GM23338 (cell line): ENCODE data around the gene ANKRD6.

Experiments
- EZH2 ChIP-seq: fragments of 200-600 bp; sonication (generic); IDR thresholded peaks from one replicate; pipeline ENCODE4 v1.8.0; 2017; ENCODE audit warnings: antibody characterized with exemption, mild to moderate bottlenecking, low read depth; ENCODE audit not compliant: unreplicated experiment
- EZH2phosphoT487 ChIP-seq: fragments of 200-600 bp; sonication (generic); IDR thresholded peaks from one replicate; pipeline ENCODE4 v1.8.1; 2018; ENCODE audit warnings: antibody characterized with exemption; ENCODE audit not compliant: unreplicated experiment
- JUNB ChIP-seq: IDR thresholded peaks from one replicate; pipeline ENCODE4 v1.6.1; 2016; ENCODE audit warnings: antibody characterized with exemption; ENCODE audit not compliant: unreplicated experiment
- NANOG ChIP-seq: IDR thresholded peaks from 2 replicates; pipeline ENCODE4 v1.6.1; 2016; ENCODE audit warnings: antibody characterized with exemption, borderline replicate concordance
- POLR2AphosphoS5 ChIP-seq: IDR thresholded peaks from 2 replicates; pipeline ENCODE4 v1.6.1; 2016; ENCODE audit warnings: antibody characterized with exemption, low read depth
- TF ChIP-seq, protein P1 (sequence below), 2 experiments: fragments of 200-600 bp in 1 of 2; sonication (generic) in 1 of 2; conservative IDR thresholded peaks; 2 replicates each; pipeline versions ENCODE4 v1.5.1 to v1.6.1; 2016 to 2017; ENCODE audit warnings: antibody characterized with exemption in 2 of 2, low read depth in 2 of 2, mild to moderate bottlenecking in 2 of 2, moderate library complexity in 1 of 2
- TF ChIP-seq, protein P2 (sequence below): IDR thresholded peaks from 2 replicates; pipeline ENCODE4 v1.6.1; 2016; ENCODE audit warnings: antibody characterized with exemption

DNA sequence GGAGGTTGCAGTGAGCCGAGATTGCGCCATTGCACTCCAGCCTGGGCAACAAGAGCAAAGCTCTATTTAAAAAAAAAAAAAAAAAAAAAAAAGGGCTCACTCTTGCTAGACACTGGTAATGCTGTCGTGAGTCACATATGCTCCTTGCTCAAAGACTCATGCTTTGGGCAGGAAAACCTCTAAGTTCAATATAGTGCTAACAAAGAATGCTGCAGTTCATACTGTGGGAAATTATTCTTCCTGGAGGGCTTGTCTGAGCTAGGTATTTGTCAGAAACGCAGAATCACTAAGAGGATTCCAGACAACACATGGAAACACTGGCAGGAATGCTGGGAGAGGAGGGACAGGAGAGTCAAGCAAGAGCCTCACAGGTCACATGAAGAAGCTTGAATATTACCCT lies 207.9 kb downstream of the ANKRD6 start:
- TF ChIP-seq, protein P1, sequence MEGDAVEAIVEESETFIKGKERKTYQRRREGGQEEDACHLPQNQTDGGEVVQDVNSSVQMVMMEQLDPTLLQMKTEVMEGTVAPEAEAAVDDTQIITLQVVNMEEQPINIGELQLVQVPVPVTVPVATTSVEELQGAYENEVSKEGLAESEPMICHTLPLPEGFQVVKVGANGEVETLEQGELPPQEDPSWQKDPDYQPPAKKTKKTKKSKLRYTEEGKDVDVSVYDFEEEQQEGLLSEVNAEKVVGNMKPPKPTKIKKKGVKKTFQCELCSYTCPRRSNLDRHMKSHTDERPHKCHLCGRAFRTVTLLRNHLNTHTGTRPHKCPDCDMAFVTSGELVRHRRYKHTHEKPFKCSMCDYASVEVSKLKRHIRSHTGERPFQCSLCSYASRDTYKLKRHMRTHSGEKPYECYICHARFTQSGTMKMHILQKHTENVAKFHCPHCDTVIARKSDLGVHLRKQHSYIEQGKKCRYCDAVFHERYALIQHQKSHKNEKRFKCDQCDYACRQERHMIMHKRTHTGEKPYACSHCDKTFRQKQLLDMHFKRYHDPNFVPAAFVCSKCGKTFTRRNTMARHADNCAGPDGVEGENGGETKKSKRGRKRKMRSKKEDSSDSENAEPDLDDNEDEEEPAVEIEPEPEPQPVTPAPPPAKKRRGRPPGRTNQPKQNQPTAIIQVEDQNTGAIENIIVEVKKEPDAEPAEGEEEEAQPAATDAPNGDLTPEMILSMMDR (conservative IDR thresholded peaks at IDR 0.05; ENCODE audit: low read depth in 2 of 2): no peak
- peak; percentile 32; the same call in 1 of the 2 replicates for TF ChIP-seq POLR2AphosphoS5
- TF ChIP-seq, protein P2, sequence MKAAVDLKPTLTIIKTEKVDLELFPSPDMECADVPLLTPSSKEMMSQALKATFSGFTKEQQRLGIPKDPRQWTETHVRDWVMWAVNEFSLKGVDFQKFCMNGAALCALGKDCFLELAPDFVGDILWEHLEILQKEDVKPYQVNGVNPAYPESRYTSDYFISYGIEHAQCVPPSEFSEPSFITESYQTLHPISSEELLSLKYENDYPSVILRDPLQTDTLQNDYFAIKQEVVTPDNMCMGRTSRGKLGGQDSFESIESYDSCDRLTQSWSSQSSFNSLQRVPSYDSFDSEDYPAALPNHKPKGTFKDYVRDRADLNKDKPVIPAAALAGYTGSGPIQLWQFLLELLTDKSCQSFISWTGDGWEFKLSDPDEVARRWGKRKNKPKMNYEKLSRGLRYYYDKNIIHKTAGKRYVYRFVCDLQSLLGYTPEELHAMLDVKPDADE: no peak
- no peak for TF ChIP-seq JUNB
- no peak for TF ChIP-seq EZH2
- TF ChIP-seq EZH2phosphoT487: no peak
- TF ChIP-seq NANOG: no peak
